OCI-LY3 (cell line): ENCODE measurements around the gene MFRP.
A peak's percentile ranks its signal among the peaks of the same experiment; 100 is the strongest.

ENCODE experiments used
- H2AFZ ChIP-seq: fragments of 200-600, 300-600 bp; shearing (Covaris generic); 2 replicates; pipeline ENCODE4 v1.6.0; 2014; ENCODE audit warnings: antibody characterized with exemption, low read depth, low read length
- H3K27ac ChIP-seq: fragments of 200-600, 300-600 bp; sonication (generic); 2 replicates; pipeline ENCODE4 v1.5.1; 2014; ENCODE audit warnings: mild to moderate bottlenecking, low read length, moderate library complexity, mixed read lengths
- H3K27me3 ChIP-seq: fragments of 200-600, 300-600 bp; sonication (generic); 2 replicates; pipeline ENCODE4 v1.6.1; 2014; ENCODE audit warnings: low read depth, low read length, mixed read lengths
- H3K36me3 ChIP-seq: fragments of 200-600, 300-600 bp; sonication (generic); replicated peaks from 2 replicates; pipeline ENCODE3; 2014; ENCODE audit warnings: low read depth, low read length, mixed read lengths
- H3K4me1 ChIP-seq: fragments of 300-600, 200-600 bp; sonication (generic); 2 replicates; pipeline ENCODE4 v1.6.1; 2014; ENCODE audit warnings: low read length, mixed read lengths
- H3K4me2 ChIP-seq: fragments of 200-600, 300-600 bp; sonication (generic); 2 replicates; pipeline ENCODE4 v1.6.1; 2014; ENCODE audit warnings: low read length, mixed read lengths
- H3K4me3 ChIP-seq: fragments of 300-600, 200-600 bp; sonication (generic); 2 replicates; pipeline ENCODE4 v1.5.1; 2014; ENCODE audit warnings: antibody characterized with exemption, mild to moderate bottlenecking, low read length, moderate library complexity
- H3K79me2 ChIP-seq: fragments of 300-600, 200-600 bp; shearing (Covaris generic); 2 replicates; pipeline ENCODE4 v1.6.1; 2014; ENCODE audit warnings: mild to moderate bottlenecking, low read length, mixed read lengths
- H3K9ac ChIP-seq: fragments of 300-600, 200-600 bp; shearing (Covaris generic); 2 replicates; pipeline ENCODE4 v1.6.0; 2014; ENCODE audit warnings: mild to moderate bottlenecking, low read length, moderate library complexity
- H3K9me3 ChIP-seq: fragments of 200-600, 300-600 bp; shearing (Covaris generic); 2 replicates; pipeline ENCODE4 v1.6.1; 2014; ENCODE audit warnings: low read length, mixed read lengths; ENCODE audit not compliant: insufficient read depth
- H4K20me1 ChIP-seq: fragments of 200-600, 300-600 bp; sonication (generic); 2 replicates; pipeline ENCODE4 v1.6.1; 2016; ENCODE audit warnings: low read length, mixed read lengths; ENCODE audit not compliant: insufficient read depth
- CTCF ChIP-seq: fragments of 200-600, 300-600 bp; sonication (generic); IDR thresholded peaks from 2 replicates; pipeline ENCODE4 v1.5.1; 2014; ENCODE audit warnings: antibody characterized with exemption, low read length, low read depth
- EZH2phosphoT487 ChIP-seq: fragments of 200-600 bp; shearing (Covaris generic); IDR thresholded peaks from 2 replicates; pipeline ENCODE4 v1.6.1; 2018; ENCODE audit warnings: antibody characterized with exemption, mixed run types, low read depth

MFRP gene

DNA sequence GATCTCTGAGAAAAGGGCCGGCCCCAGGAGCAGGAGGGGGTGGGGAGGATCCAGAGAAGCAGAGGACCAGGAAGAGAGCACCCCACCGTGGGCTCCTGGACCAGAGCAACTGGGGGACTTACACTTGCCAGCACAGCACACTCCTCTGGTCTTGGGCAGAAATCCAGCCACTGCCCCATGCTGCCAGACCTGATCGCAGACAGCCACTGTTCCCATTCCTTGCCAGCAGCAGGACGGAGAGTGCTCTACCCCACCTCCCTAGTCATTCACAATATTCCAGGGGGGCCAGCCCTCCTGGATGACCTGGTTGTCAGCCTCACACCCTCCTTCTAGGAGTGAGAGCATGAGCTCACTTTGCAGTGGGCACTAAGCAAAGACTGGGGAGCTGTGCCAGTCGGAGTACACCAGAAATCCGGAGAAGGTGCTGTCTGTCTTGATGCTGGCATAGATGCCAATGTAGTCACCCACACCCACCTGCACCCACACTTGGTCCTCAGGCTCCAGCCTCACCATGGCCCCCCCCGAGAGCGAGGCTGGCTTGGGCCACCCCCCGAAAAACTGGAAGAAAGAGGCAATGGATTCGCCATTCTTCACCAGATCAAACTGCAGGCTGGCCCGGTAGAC lies 7.4 kb downstream of the MFRP start:
- H3K4me3 ChIP-seq: no peak overlapping the region

DNA sequence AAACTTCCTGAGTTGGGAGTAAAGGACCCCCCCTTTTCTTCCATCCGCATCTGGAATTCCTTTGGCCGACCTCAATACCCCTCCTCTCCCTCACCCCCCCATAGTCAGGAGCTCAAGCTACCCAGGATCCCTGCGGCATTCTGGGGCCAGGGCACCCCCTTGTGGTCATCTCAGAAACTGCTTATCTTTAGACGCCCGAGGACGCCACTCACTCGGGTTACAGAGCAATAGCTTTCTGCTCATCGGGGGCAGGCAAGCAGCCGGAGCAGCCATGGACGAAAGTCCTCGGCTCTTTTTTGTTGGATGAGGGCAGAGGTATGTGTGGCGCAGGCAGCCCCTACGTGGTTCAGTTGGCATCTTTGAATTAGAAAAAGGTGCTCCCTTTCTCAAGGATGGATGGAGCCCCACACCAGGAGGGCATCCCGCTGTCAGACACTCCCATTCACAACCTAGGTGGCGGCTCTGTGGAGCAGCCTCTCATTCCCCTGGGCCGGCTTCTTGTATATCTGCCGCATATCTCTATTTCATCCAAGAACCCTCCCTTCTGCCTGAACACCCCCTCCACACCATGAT lies 8.1 kb downstream of the MFRP start:
- peaks cover 18% of the 10 kb centered on the region for H3K4me1 ChIP-seq
- no peak overlapping the region for H3K27ac ChIP-seq
- H3K9ac ChIP-seq: no peak overlapping the region

More for the DNA sequence above, 7.4 kb downstream of the MFRP start:
- H3K36me3 ChIP-seq: peaks cover 9% of the 10 kb centered on the region
- no peaks in the 10 kb centered on the region; the same call in 1 of the 2 replicates for H4K20me1 ChIP-seq
- H2AFZ ChIP-seq: no peak overlapping the region
- no peaks in the 10 kb centered on the region for H3K9me3 ChIP-seq
- peaks cover 28% of the 10 kb centered on the region for H3K79me2 ChIP-seq
- no peak overlapping the region for H3K27ac ChIP-seq
- H3K4me1 ChIP-seq: peaks cover 15% of the 10 kb centered on the region
- peaks cover 4% of the 10 kb centered on the region; the same call in 1 of the 2 replicates for H3K27me3 ChIP-seq
- TF ChIP-seq EZH2phosphoT487 (no peak), CTCF (no peak)
- H3K4me2 ChIP-seq: no peak overlapping the region
- H3K9ac ChIP-seq: no peak overlapping the region

DNA sequence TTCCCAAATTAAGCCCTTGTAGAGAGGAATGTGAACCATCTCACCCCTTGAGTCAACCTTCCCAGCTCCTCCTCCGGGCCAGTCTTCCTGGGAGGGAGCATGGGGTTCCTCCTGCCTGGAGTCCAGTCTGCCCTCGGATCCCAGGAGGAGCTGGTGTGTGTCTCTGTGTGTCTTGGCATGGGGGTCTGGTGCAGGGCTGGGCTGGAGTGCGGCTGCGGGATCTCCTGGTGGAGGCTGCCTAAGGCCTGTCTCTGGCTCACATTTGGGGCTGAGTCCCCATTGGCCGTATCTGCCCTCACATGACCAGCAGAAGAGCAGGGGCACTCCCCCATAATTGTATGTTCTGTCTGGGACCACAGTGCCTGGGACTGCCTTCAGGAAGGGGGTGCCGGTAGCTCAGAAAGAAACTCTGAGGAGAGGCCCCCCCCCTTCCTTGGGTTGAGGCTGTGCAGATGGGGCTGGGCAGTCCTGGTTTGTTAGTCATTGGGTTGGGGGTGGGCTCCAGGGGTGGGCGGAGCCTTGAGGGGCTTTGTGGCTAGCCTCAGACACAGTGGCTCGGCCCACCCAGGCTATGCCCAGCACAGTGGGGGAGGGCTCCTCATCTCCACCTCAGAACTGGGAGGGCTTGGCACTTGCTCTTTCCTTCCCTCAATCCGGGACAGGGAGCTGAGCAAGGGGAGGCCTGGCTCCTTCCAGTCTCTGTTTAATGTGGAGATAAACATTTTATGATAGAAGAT lies 8.8 kb downstream of the MFRP start:
- Histone ChIP-seq H4K20me1 (no peaks in the 10 kb centered on the region; the same call in 1 of the 2 replicates), H3K4me2 (peak overlapping the region; percentile 10; the same call in 1 of the 2 replicates), H3K27me3 (peaks cover 1% of the 10 kb centered on the region; the same call in 1 of the 2 replicates), H3K79me2 (peaks cover 28% of the 10 kb centered on the region), H2AFZ (no peak overlapping the region), H3K27ac (no peak overlapping the region), H3K9ac (no peak overlapping the region), H3K4me1 (peaks cover 18% of the 10 kb centered on the region), H3K36me3 (peaks cover 9% of the 10 kb centered on the region), H3K4me3 (no peak overlapping the region), H3K9me3 (no peaks in the 10 kb centered on the region)
- no peak for TF ChIP-seq CTCF
- no peak for TF ChIP-seq EZH2phosphoT487

More for the DNA sequence above, 8.1 kb downstream of the MFRP start:
- Histone ChIP-seq H3K4me2 (peak overlapping the region; percentile 10; the same call in 1 of the 2 replicates), H3K79me2 (peaks cover 28% of the 10 kb centered on the region), H3K36me3 (peaks cover 9% of the 10 kb centered on the region), H2AFZ (no peak overlapping the region), H4K20me1 (no peaks in the 10 kb centered on the region; the same call in 1 of the 2 replicates), H3K9me3 (no peaks in the 10 kb centered on the region), H3K4me3 (no peak overlapping the region), H3K27me3 (peaks cover 4% of the 10 kb centered on the region; the same call in 1 of the 2 replicates)
- TF ChIP-seq EZH2phosphoT487 (no peak), CTCF (peak; percentile 88)
